HG02870 (cell line): Measurements from ENCODE around the gene FBXL19.
A peak's percentile ranks its signal among the peaks of the same experiment; 100 is the strongest.
"Not testable (repeated sequence)": the region's sequence is repeated elsewhere in the genome, so short reads cannot be mapped to it uniquely, and the experiment has no call there.

Experiments used
- ATAC-seq: cut with Tn5 transposase; IDR thresholded peaks from one replicate; pipeline ENCODE4 v1.9.1; 2021; ENCODE audit warnings: mild to moderate bottlenecking, moderate library complexity; ENCODE audit not compliant: unreplicated experiment

Gene FBXL19

DNA sequence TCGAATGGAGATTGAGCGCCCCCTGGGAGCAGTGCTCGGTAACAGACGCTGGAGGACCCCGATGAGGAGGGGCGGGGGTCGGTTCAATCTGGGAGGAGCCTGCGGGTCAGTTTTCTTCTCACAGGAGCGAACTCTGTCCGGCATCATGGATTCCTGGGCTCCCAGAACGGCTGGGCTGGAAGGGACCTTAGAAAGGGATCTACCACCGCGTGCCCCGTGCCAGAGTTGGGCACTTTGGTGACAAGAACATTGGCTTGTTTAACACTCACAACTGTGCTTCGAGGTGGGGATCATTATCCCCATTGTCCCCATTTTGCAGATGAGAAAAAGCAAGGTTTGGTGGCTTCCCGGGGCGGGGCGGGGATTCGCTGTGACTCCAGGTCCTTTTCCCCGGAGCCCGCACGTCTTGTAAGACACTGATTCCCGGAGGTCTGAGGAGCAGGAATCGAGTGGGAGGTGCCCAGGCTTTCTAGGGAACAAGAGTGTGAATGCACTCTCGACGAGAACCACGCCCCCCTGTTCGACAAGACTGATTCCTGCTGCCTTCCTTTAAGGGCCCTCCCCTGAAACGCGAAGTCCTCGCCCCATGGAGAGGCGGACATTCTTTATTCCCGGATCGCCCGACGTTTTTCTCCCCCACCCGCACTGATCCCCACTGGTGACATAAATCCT lies 1.5 kb upstream of the FBXL19 start:
- ATAC-seq, result peak; percentile 1

DNA sequence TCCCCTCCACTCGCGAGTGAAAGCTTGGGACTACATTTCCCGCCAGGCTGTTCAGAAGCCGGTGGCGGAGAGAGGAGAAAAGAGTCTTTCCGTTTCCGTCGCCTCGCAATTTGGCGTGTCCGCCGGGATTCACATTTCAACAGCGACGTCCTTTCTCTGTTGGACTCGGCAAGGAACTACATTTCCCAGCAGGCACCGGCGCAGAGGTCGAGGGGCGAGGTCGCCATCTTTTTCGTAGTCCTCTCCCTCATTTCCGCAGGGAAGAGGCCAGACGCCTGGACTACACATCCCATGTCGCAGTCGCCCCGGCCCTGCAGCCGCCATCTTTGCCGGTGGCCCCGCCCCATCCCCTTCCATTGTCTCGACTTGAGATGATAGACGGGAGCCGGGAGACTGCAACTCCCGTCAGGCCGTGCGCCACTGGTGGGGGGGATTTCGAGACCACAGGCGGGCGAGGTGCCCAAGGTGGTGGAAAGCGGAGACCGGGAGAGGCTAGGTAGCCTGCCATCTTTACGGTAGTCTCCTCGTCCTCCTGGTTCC lies 882 bp upstream of the FBXL19 start:
- peak; percentile 72 for ATAC-seq

DNA sequence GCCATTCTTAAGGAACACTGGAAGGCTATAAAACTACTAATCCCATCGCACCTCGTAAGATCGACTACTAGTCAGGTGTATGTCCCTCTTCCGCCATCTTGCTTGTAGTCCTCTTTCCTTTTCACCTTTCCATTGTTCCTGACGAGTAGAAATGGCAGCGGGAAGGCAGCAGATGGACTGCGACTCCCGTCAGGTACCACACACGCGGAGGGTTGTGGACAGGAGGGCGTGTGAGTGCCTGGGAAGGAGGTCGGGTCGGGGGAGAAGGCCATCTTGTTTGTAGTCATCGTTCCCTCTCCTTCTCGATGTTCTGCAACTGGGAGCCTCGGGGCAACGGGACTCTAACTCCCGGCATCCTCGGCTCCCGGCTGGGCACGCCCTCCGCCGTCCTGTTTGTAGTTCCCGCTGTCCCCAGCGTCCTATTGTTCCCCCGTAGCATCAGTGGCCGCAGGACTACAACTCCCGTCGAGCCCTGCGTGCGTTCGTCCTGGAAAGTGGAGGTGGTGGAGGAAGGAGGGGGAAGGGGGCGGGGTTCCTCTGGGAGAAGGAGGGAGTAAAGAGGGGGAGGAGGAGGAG lies 324 bp upstream of the FBXL19 start:
- ATAC-seq, result peak; percentile 59

DNA sequence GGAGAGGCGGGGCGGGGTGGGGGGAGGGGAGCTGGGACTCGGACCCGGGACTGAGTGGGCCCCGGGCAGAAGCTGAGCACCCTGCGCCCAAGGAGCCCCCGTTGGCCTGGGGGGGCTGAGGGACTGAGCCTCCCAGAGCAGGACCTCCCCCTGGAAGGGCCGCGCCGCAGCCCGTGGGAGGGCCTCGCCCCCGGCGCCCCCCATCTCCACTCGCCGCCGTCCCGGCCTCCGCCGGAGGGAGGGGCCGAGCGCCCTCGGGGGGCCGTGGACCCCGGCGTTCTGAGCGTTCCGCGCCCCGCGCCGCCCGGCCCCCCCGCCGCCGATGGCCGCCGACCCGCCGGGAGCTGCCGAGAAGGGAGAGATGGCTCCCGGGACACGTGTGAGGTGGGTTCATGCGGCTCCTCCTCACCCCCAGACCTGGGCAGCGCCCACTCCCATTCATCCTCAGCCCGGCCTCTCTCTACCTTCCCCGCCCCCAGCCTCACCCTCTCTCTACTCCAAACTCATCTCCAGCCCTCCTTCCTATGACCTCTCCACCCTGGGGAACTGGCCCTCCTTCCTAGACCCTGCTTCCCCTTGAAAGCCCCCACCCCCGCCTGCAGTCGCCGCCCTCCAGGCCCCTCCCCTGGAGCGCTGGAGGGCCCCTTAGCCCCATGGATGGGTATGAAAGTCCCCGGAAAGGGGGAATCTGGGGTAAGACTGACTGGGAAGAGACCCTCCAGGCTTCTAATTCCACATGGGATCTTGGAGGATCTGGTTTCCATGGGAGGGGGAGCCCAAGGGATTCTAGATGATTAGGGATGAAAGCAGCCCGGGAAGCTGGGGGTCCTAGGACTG lies 922 bp downstream of the FBXL19 start:
- no peak for ATAC-seq

DNA sequence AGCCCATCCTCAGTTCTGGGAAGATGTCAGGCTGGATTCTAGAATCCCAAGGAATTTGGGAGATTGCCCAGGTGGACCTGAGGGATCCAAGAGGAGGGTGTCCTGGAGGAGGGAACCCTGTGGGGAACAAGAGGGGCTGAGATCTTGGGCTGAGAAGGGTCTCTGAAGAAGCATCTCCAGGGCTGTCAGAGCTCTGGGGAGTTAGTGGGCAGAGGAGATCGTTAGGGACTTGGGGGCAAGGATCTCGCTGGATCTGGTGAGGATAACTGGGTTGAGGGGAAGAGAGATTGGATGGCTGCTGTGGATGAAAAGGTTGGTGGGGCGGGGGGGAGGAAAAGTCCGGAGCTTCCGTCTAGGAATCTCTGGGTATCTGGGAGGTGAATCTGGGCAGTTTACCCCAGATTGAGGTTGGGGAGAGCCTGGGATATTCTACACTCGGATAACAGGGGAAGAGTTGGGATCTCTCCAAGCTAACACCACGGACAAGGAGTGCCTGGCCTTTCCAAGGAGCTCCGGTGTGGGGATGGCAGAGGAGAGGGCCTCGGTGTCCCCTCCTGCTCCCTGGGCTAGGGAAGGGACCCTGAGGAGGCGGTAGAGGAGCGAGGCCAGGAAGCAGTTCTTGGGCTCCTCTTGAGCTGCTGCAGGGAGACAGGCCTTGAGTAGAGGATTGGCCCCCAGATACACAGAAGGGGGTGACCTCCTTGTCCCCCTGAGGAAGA lies 1.7 kb downstream of the FBXL19 start:
- no peak for ATAC-seq

DNA sequence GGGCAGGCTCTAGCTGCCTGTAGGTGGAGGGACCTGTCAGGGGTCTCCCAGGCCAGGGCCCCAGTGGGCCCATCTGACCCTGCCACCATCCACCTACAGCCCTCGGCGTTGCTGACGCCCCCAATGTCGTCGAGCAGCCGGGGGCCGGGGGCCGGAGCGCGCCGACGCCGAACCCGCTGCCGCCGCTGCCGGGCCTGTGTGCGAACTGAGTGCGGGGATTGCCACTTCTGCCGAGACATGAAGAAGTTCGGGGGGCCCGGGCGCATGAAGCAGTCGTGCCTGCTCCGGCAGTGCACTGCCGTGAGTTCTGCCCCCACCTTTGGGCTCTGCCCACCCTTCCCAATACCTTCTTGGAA lies 2.2 kb downstream of the FBXL19 start:
- ATAC-seq, result no peak

DNA sequence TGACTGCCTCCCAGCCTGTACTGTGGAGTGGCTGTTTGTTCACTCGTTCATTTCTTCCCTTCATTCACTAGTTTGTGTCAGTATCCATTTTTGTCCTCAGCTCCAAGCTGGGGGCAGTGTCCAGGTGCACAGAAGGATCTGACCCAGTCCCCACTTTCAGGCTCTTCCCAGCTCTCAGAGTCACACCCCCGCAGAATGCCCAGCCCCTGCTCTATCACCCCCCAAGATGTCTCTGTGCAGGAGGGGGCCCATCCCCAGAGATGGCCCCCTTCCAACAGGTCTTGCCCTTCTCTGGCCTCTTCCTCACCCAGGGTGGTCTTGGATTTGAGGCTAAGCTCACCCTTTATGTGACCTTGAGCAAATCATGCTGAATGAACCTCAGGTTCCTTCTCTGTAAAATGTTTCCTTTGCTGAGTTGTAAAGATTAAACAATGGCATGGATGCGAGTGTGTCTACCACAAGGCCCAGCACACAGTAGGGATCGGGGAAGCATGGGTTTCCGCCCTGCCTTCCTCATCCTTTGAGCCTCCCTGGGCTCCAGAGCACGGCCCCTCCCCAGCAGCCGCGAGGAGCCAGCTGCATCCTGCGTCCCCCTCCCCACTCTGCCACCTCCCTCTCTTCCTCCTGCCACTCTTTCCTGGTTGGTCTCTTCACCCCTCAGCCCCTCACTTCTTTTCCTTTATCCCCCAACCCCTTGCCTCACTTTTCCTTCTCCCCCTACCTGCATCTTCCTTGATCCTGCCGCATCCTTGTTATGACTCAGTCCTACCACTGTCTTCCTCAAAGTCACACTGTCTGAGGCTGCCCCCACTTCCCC lies 2.8 kb downstream of the FBXL19 start:
- ATAC-seq, result no peak

DNA sequence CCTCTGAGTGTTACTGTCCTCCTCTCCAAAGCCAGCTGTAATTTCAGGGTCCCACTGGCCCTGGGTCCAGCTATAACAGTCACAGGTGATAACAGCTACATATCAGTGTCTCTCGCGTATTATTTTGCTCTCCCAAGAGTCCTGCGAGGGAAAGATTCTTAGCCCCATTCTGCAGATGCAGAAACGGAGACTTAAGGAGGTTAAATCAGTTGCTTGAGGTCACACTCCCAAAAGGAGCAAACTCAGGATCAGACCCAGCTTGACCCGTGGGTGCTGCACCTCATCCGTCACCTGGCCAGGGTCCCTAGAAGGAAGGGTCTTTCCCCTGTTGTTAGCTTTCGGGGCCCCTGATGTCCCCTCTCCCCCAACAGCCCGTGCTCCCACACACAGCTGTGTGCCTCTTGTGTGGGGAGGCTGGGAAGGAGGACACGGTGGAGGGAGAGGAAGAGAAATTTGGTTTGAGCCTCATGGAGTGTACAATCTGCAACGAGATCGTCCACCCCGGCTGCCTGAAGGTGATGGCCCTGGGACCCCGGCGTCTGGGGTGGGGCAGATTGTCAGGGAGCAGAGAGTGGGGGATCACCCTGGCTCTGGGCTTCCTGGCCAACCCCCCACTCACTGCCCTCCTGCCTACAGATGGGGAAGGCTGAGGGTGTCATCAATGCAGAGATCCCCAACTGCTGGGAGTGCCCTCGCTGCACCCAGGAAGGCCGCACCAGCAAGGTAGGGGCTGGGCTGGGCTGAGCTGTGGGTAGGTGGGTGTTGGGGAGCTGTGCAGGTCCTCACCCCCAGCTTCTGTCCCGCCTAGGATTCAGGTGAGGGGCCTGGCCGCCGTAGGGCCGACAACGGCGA lies 3.8 kb downstream of the FBXL19 start:
- no peak for ATAC-seq

DNA sequence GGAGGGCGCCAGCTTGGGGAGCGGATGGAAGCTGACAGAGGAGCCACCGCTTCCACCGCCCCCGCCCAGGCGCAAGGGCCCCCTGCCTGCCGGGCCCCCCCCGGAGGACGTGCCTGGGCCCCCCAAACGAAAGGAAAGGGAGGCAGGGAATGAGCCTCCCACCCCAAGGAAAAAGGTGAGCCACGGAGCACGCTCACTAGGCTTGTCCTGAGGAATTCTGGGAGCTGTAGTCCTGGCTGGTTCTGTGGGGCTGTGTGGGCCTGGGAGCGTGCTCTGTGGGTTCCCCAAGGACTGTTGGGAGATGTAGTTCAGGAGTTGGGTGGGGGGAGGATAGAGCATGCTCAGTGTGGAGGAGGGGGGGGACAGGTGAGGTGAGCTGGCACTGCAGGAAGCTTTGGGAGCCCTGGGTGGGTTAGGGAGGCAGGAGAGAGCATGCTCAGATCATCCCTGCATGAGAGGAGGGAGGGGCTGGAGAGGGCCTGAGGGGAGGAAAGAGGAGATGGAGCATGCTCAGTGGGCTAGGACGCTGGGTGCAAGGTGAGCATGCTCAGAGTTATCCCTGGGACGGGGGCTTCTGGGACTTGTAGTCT lies 4.5 kb downstream of the FBXL19 start:
- no peak for ATAC-seq

DNA sequence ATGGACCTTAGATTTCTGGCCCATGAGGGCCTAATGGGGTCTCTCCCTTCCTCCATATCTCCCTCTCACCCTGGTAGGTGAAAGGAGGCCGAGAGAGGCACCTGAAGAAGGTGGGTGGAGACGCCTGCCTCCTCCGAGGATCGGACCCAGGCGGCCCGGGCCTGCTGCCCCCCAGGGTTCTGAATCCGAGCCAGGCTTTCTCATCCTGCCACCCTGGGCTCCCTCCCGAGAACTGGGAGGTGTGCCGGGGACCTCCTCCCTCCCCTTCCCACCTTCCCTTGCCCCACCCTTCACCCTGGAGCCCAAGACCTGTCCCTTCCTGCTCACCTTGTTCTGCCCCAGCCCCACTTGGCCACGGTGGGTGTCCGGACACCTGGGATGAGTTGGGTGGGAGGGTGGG lies 5.0 kb downstream of the FBXL19 start:
- no peak for ATAC-seq

DNA sequence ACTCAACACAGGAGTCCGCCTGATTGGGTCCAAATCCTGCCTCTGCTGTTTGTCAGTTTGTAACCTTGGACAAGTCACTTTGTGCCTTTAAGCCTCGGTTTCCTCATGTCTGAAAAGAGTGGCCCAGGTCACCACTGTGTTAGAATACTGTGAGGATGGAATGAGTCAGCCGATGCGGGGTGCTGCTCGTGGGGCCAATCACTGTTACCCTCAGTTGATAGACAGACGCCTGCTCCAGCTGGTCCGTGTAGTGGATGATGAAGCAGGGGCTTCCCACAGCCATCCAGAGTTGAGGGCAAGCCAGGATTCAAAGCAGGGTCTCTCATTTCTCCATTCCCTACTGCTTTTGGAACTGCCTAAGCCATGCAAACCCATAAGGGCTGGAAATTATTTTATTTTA lies 5.8 kb downstream of the FBXL19 start:
- ATAC-seq, result no peak

DNA sequence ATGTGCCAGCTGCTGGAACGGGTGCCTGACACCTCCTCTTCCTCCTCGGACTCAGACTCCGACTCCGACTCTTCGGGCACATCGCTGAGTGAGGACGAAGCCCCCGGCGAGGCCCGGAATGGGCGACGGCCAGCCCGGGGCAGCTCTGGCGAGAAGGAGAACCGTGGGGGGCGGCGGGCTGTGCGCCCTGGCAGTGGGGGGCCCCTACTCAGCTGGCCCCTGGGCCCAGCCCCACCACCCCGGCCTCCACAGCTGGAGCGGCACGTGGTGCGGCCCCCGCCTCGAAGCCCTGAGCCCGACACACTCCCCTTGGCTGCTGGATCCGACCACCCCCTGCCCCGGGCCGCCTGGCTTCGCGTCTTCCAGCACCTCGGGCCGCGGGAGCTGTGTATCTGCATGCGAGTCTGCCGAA lies 6.8 kb downstream of the FBXL19 start:
- no peak for ATAC-seq

DNA sequence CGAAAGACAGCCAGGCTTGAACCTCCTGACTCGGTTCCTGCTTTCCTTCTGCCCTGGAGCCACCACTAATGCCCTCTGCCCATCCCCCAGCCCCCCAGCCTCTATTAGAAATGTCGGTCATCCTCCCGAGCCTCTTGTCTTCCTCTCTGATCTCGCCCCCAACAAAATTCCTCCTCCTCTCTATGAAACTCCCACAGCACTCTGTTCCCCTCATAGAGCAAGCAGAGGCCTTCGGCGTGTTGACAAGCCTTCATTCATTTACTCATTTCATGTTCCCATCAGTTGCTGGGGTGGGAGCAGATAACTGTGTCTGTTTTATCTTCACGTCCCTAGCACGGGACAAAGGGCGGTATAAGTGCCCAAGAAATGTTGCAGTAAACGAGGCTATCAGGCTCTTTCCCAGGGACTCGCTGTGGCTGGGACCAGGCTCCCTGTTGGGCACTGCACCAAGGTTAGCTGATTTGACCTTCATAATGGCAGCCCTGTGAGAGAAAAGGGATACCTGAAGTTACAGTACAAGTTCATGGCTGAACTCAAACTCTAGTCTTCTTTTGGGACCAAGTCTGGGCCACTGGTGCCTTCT lies 7.8 kb downstream of the FBXL19 start:
- no peak for ATAC-seq

DNA sequence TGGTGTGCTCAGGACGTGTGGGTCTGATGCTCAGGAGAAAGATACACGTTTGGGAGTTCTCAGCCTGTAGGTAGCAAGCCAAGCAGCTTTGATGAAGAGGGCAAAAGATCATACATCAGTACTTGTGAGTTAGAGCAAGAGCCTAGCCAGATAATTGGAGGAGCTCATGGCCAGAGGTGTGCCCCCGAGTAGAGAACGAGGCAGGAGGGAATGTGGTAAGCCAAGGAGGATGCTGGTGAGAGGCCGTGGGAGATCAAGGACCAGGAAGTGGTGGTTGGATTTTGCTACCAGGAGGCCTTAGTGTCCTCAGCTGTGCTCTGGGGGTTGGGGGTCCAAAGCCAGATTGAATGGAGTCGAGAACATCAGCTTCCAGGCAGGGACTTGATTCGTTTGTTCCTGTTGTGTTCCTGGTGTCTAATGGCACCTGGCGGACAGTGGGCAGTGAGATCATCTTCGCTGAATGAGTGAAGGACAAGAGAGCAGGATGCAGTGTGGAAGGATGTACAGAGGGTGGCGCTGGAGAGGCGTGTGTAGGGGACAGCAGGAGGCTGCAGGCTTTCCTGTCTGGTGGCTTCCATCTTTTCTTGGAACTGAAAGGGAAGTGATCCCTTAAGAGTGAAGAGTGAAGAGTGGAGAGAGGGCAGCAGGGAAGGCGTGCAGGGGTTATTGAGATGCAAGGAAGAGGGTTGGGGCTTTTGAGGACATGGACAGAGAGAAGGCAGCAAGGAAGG lies 11.6 kb downstream of the FBXL19 start:
- no peak for ATAC-seq

DNA sequence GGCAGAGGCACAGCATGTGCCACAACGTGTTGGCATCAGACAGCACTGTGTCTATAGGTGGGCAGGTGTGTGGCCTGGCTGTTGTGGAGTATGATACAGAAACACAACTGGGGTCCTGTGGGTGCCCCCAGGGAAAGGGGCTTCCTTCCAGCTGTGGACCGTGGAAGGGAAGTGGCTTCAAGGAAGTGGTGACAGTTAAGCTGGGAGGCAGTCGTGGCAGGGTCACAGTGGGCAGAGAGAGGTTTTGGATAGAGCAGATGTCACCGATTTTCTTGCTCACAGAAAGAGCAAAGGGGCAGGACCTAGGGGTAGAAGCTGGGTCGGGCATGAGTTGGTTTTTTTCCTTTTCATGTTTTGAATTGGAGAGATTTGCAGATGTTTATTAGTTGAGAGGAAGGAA lies 14.3 kb downstream of the FBXL19 start:
- no peak for ATAC-seq

DNA sequence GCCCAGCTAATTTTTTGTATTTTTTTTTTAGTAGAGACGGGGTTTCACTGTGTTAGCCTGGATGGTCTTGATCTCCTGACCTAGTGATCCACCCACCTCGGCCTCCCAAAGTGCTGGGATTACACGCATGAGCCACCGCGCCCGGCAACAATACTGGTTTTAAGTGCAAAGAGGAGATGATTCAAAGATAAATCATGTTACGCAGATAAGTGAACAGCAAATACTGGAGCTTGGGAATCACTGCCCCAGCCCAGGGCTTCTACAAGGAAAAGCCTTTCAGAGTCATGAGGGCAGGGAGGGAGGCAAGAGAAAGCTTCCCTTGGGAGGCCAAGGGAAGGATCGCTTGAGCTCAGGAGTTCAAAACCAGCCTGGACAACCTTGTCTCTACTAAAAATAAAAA lies 16.2 kb downstream of the FBXL19 start:
- not testable (repeated sequence) for ATAC-seq

DNA sequence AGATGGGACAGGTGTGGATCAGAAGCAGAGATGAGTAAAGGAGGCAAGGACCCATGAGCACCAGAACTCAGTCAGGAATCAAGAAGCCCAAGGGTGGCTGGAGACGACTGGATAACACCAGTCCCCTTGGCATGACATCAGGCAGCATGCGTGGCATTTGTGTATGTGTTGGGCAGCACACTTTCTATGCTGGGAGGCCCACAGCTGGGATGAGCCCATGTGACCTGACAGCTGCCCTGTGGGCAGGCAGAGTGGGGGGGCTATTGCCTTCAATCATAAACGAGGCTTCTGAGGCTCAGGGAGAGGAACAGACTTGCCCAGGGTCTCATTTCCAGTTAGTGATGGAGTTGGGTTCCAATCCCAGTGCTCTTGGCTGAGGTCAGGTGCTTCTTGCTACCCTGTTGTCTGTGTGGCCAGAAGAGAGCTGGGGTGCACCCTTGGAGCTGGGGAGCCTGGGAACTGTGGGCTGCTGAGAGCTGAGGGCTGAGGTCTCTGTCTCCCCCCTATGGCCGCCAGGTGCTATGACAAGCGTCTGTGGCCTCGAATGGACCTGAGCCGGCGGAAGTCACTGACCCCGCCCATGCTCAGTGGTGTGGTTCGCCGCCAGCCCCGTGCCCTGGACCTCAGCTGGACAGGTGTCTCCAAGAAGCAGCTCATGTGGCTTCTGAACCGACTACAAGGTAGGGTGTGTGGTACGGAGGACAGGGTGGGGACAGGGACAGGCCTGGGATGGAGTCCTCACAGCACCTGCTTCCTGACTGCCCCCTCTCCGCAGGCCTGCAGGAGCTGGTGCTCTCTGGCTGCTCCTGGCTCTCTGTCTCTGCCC lies 18.4 kb downstream of the FBXL19 start:
- ATAC-seq, result peak; percentile 82
